Cardiac fibroblast (primary cell): Measurements from ENCODE around the gene ATOSB.
A peak's percentile ranks its signal among the peaks of the same experiment; 100 is the strongest.

ENCODE experiments used
- DNase-seq, 2 donors: peaks; one replicate each; pipeline versions ENCODE4 v3.0.0 to v3.0.0-alpha.2; 2010; ENCODE audit warnings: low read depth in 2 of 2
- H3K4me3 ChIP-seq, 2 donors: replicated peaks in 1 of 2; 1 replicate in 1 of 2; 2 replicates in 1 of 2; pipeline ENCODE4 v1.5.1; 2011; ENCODE audit warnings: low read depth in 2 of 2, low read length in 2 of 2, mild to moderate bottlenecking in 2 of 2, moderate library complexity in 1 of 2
- TF ChIP-seq, protein P1 (sequence below): IDR thresholded peaks from one replicate; pipeline ENCODE4 v1.5.1; 2011; ENCODE audit warnings: low read depth, mild to moderate bottlenecking, low read length, inconsistent platforms

ATOSB gene

GRCh38 chr9:35135988-35136387 lies 20.3 kb upstream of the ATOSB start:
- H3K4me3 ChIP-seq, result no peak overlapping the region
- no peak for DNase-seq
- TF ChIP-seq, protein P1, sequence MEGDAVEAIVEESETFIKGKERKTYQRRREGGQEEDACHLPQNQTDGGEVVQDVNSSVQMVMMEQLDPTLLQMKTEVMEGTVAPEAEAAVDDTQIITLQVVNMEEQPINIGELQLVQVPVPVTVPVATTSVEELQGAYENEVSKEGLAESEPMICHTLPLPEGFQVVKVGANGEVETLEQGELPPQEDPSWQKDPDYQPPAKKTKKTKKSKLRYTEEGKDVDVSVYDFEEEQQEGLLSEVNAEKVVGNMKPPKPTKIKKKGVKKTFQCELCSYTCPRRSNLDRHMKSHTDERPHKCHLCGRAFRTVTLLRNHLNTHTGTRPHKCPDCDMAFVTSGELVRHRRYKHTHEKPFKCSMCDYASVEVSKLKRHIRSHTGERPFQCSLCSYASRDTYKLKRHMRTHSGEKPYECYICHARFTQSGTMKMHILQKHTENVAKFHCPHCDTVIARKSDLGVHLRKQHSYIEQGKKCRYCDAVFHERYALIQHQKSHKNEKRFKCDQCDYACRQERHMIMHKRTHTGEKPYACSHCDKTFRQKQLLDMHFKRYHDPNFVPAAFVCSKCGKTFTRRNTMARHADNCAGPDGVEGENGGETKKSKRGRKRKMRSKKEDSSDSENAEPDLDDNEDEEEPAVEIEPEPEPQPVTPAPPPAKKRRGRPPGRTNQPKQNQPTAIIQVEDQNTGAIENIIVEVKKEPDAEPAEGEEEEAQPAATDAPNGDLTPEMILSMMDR, result no peak

DNA sequence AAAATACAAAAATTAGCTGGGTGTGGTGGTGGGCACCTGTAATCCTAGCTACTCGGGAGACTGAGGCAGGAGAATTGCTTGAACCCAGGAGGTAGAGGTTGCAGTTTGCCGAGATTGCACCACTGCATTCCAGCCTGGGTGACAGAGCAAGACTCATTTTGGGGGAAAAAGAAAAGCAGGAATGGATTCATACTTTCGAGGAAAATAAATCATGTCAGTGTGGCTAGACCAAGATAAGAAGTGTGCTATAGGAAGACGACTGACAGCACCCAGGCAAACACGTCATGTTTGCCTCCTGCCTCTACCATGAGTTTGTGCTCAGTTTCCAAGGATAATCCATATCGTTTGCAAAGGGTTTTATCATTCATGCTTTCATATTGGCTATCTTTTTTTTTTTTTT lies 19.3 kb upstream of the ATOSB start:
- TF ChIP-seq, protein P1, result no peak
- DNase-seq, result no peak
- H3K4me3 ChIP-seq, result no peak overlapping the region

DNA sequence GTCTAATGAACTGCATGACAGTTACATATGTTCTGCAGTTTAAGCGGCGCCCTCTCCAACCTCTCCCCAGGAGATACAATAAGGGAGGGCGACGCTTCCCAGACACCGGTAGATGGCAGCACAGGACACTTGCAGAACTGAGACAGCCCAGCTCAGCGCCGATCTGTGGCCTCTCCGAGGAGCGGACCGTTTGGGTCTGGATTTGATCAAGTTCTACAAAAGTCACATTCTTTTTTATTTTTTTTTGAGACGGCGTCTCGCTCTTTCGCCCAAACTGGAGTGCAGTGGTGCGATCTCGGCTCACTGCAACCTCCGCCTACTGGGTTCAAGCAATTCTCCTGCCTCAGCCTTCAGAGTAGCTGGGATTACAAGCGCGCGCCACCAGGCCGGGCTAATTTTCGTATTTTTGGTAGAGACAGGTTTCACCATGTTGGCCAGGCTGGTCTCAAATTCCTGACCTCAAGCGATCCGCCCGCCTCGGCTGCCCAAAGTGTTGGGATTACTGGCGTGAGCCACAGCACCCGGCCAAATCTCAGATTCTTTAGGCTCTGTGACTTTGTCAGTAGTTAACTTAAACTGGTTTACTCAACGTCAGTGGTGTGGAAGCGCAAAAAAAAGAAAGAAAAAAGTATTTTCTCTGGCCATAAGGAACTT lies 1.4 kb upstream of the ATOSB start:
- H3K4me3 ChIP-seq, result peak overlapping the region; percentile 73 to 76
- TF ChIP-seq, protein P1, result peak; percentile 99
- peak; percentile 96 for DNase-seq

DNA sequence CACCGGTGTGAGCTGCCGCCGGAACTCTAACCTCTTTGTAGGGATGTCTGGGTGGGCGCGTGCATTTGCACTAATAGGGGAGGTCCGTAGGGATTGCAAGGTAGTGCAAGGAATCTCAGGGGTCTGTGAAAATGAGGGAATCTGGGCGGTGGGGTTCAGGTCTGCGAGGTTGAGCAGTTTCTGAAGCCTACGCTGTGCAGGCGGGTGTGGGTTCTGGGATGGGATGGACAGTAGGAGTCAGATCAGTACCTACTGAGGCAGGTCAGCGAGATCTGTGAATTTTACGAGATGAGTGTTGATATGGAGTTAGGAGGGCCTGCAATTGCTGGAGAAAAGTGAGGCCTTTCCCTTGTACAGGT lies 856 bp upstream of the ATOSB start:
- TF ChIP-seq, protein P1, result no peak
- no peak for DNase-seq
- peak overlapping the region; percentile 73 to 76 for H3K4me3 ChIP-seq

DNA sequence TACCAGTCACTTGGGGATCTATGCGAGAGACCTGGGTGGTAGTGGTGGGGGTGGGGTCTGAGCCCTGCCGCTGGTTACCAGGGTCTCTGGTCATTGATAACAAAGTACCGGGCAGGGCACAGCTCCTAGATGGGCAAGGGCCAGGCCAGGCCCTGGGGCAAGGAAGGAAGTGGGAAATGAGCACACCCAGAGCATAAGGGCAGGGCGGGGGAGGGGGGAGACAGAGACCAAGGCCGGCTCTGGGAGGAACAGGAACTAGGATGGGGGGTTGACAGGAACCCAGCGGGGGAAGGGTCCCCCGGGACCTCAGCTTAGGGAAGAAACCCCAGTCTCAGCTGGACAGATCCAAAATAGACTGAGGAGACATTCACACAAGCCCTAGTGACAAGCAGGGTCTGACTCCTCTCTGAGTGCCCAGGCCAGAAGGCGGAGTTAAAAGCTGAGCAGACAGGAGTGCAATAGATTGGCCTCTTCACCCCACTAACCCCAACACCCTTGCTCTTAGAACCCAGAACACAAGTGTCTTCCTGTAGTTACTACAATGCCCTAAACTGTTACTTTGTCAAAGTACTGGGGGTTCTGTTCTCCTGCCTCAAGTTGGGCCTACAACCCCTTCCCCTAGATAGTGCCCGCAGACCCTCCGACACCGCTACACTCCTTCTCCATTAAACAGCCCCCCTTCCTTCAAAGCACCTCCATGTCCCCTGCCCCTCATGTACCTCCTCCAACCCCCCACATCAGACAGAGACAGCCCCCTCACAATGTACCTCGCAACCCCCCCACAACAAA lies 628 bp downstream of the ATOSB start:
- peak overlapping the region; percentile 73 to 76 for H3K4me3 ChIP-seq
- TF ChIP-seq, protein P1, result no peak
- DNase-seq, result peak; percentile 52 to 67

- H3K4me3 ChIP-seq, result peak overlapping the region; percentile 73 to 76
- TF ChIP-seq, protein P1, result no peak
- DNase-seq, result peak; percentile 98
These were observed 1.4 kb downstream of the ATOSB start for GRCh38 chr9:35114113-35114839.
